ENCODE data around the gene CDYL2.

DNA sequence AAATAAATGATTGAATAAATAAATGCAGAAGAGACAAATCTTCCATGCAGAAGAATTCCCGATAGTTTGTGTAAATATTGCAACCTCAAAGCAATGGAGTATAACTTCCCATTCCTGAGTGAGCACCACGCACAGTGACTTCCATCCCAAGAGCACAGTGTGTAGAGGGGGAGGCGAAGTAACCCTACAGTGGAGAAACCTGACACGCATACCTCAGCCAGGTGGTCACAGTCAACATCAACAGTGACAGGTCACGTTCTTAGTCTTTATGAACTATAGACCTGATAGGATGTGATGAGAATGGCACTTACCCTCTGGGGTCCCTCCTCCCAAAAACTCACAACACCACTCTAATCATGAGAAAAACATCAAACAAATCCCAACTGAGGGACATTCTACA lies 152.0 kb downstream of the CDYL2 start:
- TF ChIP-seq, protein P1, sequence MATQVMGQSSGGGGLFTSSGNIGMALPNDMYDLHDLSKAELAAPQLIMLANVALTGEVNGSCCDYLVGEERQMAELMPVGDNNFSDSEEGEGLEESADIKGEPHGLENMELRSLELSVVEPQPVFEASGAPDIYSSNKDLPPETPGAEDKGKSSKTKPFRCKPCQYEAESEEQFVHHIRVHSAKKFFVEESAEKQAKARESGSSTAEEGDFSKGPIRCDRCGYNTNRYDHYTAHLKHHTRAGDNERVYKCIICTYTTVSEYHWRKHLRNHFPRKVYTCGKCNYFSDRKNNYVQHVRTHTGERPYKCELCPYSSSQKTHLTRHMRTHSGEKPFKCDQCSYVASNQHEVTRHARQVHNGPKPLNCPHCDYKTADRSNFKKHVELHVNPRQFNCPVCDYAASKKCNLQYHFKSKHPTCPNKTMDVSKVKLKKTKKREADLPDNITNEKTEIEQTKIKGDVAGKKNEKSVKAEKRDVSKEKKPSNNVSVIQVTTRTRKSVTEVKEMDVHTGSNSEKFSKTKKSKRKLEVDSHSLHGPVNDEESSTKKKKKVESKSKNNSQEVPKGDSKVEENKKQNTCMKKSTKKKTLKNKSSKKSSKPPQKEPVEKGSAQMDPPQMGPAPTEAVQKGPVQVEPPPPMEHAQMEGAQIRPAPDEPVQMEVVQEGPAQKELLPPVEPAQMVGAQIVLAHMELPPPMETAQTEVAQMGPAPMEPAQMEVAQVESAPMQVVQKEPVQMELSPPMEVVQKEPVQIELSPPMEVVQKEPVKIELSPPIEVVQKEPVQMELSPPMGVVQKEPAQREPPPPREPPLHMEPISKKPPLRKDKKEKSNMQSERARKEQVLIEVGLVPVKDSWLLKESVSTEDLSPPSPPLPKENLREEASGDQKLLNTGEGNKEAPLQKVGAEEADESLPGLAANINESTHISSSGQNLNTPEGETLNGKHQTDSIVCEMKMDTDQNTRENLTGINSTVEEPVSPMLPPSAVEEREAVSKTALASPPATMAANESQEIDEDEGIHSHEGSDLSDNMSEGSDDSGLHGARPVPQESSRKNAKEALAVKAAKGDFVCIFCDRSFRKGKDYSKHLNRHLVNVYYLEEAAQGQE (IDR thresholded peaks at IDR 0.05; ENCODE audit: insufficient read depth in 1 of 2, low read depth in 2 of 2, low read length in 2 of 2), result no peak
- TF ChIP-seq SIN3A (IDR thresholded peaks at IDR 0.05; ENCODE audit: borderline replicate concordance, insufficient read depth, low read length), result no peak
